DMS53 treated with DMSO at 0.1 percent for 48 hours (cell line): ENCODE measurements around the gene TYRO3.

Experiments used
- DNase-seq: peaks from one replicate; lab custom pipeline; 2025; ENCODE audit not compliant: unreplicated experiment; lab: John Stamatoyannopoulos, UW

TYRO3 gene

GRCh38 chr15:41603411-41603935, 44.5 kb downstream of the TYRO3 start:
- DNase-seq = no peak

- peak; percentile 62 for DNase-seq
Observed at GRCh38 chr15:41603941-41604911, 45.2 kb downstream of the TYRO3 start.

DNA sequence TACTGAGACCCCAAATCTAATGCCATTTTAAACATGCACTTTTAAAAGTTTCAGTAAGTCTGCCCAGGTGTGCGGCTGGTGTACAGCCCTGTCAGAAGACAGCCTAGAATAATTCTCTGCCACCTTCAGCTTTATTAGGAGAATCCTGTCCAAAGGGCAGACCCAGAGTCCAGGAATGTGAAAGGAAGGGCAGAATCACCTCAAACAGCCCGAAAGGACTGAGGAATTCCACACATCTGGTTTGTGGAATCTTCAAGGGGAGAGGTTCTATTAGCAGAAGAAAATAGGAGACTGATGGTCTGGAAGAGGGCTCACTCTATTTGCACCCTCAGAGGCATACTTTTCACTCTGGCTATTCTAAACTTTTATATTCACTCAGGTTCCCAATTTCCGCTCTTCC, 46.6 kb downstream of the TYRO3 start:
- DNase-seq = no peak

DNA sequence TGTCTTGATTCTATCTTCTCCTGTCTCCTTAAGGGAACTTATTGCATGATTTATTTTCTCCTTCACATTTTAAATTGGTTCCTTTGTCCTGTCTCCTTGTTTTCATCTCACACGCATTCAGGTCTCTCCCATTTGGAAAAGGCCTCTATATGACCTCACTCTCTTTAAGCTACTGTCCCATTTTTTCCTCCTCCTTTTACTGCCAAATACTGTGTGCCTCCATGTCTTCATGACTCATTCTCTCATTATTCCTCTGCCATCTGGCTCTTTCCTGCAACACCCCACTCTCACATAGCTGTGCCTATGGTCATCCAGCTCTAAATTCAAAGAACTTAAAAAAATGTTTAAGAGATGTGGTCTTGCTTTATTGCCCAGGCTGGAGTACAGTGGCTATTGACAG, 48.0 kb downstream of the TYRO3 start:
- no peak for DNase-seq

- no peak for DNase-seq
Observed at GRCh38 chr15:41609123-41609522, 50.1 kb downstream of the TYRO3 start.

DNA sequence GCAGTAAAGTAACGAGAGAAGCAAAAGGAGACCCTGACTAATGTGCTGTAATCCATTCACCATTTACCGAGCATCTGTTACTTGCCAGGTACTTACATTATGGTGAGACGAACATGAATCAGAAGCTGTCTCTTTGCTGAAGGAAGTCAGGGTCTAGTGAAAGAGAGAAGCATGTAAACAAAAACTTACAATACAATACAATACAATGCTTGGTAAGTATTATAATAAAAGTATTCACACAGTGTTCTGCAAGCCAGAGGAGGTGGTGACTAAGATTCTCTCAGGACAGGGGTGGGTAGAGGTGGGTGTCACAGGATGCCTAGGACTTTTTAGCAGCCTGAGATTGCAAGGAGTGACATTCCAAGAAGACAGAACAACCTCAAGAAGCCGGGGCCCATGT, 51.0 kb downstream of the TYRO3 start:
- DNase-seq = no peak

DNA sequence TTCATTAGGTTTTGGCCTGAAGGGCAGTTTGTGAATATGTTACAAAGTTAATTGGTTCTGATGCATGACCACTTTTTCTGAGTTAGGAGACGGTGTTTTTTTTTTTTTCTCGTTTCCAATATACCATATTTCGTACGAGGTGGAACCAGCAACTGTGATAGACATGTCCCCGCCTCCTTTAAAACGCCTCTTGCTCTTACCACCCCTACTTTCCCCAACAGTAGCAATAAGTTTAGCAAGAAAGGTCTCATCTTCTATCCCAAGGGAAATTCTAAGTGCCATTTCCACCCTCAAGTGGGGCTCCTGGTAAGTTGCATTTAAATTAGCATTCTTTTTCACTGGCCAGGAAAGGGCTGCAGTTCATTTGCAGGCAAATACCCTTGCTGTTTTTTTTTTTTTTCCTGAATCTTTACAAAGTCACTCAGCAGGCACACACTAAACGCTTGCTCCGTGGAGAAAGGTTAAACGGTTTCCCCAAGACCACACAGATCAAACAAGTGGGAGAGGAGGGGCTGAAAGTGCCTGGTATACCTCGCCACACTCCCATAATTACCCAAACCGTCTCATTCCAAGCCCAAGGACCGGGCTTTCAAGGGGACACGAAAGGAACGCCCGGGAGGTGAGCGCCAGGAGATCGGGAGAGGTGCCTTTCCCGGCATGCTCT, 61.7 kb downstream of the TYRO3 start:
- DNase-seq = peak; percentile 71

GRCh38 chr15:41621200-41622193, 62.5 kb downstream of the TYRO3 start:
- peak; percentile 72 for DNase-seq

GRCh38 chr15:41622901-41623300, 63.9 kb downstream of the TYRO3 start:
- no peak for DNase-seq

GRCh38 chr15:41627203-41627602, 68.2 kb downstream of the TYRO3 start:
- DNase-seq = no peak

DNA sequence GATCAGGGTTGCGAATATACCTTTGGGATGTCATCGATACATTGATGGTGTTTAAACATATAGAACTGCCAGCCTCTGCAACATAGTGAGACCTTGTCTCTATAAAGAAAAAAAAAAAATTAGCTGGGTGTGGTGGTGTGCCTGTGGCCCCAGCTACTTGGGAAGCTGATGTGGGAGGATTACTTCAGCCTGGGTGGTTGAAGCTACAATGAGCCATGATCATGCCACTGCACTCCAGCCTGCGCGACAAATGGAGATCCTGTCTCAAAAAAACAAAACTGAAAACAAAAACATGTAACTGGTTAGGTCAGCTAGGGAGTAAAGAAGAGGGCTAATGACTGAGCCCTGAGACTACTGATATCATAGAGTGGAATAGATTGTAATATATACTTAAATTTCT, 70.5 kb downstream of the TYRO3 start:
- no peak for DNase-seq

GRCh38 chr15:41629883-41630282, 70.9 kb downstream of the TYRO3 start:
- no peak for DNase-seq

GRCh38 chr15:41630616-41631217, 71.7 kb downstream of the TYRO3 start:
- DNase-seq = no peak

GRCh38 chr15:41631880-41632470, 73.0 kb downstream of the TYRO3 start:
- DNase-seq = no peak
